Cerebellar nuclear complex (tissue), 1 donor: Measurements from ENCODE around the gene GFRA1.

Experiments used
- DNase-seq, 2 experiments: peaks; one replicate each; lab custom pipeline; 2025; lab: John Stamatoyannopoulos, UW

GFRA1 gene

DNA sequence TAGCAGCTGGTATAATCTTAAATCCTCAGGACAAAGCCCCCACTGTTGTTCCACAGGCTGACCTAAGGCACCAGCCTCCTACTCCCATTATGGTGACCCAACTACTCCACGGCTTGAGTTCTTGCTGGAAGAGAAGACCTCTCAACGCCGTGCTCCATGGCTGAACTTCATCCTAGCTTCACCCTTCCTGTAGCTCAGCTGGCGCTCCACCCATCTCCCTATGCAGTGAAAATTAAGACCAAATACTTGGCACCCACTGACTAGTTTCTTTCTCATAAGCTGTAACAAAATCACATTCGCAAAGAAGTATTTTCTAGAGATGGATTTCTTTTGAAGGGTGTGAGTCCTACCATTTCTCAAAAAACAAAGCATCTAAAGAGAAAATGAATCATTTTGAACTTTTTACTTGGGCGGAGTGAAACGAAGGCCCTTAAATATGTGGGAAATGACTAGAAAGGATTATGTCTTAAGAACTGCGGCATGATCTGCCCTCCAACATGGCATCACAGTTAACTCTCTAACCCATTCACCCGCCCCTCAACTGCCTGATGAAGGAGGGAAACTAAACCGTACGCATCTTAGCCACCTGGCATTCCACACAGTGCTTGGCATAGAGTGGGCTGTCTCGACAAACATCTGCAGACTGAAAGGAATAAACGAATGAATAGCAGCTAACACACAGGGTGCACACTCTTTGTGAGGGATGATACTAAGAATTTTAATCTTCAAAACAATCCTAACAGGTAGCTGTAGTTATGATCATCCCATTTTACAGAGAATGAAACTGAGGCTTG, 32.7 kb downstream of the GFRA1 start:
- no peak for DNase-seq

DNA sequence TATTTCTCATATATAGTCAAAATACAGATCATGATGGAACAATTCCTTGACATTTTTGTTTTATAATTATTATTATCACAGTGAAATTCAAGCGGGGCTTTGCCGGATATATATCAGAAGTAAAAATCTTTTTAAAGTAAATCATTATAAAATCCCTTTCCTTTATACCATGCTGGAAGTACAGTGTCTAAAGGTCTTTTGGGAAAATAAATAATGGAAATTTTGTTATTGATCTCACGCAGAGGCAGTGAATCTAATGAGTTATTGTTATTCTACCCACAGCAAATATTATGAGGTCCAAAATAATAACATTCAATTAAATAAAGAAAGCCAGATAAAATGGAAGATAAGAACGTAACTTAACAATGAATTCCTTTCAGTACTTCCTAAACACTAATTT, 33.8 kb downstream of the GFRA1 start:
- no peak for DNase-seq

DNA sequence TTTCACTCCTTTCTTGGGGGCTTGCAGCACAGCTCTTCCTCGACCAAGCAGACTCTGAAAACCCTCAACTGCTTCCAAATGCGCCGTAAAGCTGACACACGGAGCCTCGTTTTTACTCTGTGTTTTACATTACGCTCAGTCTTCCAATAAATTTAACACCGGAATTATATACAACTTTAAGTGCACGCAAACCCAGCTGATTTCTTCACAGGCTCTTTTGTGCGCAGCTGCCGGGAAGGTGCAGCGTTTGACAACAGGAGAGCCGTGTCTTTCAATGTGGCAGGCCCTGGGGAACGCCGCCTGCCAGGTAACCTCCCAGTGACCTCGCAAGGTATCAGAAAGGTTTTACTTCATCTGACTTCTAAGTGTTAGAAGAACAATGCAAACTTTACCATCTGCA, 35.0 kb downstream of the GFRA1 start:
- DNase-seq = no peak

DNA sequence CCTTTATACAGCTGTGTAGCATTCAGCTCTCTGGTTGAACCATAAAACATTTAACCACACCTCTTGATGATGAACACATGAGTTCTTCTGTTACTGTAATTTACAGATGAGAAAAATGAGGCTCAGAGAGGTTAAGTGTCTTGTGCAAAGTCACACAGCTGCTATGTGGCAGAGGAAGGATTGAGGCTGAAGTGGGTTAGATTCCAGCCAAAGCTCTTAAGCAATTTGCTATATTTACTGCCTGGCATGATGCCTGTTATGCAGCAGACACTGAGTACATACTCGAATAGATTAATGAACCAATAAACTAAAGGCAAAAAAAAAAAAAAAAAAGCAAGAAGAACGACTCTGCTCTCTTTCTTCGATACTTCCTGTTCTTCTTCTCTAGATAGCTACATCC, 35.7 kb downstream of the GFRA1 start:
- no peak for DNase-seq

DNA sequence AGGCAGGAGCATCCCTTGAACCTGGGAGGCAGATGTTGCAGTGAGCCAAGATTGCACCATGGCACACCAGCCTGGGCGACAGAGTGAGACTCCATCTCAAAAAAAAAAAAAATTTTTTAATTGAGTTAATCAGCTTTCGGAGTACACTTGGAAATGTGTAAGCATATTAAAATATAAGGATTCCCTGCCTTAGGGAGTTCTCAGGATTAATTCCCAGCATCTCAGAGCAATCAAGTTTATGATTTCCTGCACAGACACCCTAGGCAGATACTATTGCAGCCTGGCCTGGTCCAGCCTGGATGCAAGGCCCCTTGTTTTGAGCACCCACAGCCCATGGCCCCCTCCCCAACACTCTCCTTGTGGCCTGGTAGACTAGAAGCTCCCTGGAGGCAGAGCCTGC, 39.8 kb downstream of the GFRA1 start:
- no peak for DNase-seq

DNA sequence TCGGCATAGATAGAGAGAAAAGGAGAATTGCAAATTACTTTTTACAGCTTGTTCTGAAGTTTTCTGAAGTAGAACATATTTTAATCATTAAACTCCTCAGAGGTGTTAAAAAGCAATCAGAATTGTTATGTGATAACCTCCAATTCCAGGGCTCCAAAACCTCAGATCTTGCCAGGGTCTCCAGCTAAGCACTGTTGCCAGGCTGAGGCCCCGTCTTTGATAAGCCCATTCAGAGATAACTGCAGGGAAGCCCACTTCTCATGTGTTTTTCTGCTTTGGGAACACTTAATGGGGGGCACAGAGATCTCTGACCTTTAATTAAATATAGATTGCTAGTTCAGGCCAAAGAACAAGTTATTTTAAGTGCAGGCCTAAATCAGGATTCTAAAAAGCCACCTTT, 40.4 kb downstream of the GFRA1 start:
- DNase-seq = no peak

DNA sequence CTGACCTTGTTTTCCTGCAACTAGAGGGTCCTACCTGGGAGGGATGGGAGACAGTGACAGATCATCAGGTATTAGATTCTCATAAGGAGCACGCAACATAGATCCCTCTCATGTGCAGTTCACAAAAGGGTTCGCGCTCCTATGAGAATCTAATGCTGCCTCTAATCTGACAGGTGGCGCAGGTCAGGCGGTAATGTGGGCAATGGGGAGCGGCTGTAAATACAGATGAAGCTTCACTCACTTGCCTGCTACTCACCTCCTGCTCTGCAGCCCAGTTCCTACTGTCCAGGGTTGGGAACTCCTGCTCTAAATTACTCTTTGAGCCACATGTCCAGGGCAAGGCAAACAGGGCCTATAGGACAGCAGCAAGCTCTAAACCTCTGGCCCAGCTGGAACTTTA, 46.2 kb downstream of the GFRA1 start:
- DNase-seq = no peak

DNA sequence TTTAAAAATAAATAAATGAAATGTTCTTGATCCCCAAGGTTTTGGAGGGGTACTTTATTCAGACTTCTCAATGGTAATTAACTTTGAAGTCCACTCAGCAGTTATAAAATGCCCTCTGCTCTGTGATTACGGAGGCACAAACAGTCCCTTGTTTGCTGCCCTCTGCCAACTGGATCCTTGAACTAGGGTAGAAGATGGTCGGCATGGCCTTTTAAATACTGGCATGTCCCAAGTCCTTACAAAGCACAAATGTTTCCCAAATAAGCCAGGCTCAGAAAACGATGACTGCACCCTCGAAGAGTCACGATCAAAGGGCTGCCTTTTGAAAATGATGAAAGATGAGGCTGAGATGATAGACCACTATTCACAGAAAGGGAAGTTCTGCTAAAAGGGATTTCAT, 47.0 kb downstream of the GFRA1 start:
- no peak for DNase-seq

DNA sequence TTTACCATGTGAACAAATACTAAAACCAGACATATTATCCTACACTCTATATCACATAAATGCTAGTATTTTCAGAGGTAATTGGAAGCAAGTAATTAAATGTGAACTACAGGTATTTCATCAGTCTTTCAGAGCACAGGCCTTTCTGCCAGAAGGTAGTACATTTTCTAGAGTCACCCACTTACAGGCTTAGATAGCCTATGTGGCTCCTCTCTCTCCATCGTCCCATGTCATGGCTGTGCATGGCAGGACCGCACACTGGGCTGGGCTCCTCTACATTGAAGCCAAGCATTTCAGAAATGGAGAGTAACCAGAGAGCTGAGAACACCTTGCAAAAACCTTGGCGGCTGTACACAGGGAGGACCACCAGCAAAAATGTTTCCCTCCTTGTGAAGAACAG, 49.7 kb downstream of the GFRA1 start:
- no peak for DNase-seq

DNA sequence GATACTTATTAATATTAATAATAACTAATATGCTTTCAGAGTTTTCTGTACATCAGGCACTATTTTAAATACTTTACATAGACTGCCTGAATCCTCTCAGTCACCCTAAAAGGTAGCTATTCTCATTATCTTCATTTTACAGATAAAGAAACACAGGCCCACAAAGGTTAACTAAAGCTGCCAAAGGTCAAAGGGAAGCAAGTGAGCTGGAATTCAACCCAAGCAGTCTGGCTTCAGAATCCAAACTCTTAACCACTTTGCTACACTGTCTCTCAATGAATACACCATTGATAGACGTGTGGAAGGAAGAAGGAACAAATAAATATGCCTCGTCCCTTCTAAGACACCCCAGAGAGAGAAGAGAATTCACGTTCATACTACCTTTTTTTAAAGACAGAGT, 52.0 kb downstream of the GFRA1 start:
- DNase-seq = no peak

DNA sequence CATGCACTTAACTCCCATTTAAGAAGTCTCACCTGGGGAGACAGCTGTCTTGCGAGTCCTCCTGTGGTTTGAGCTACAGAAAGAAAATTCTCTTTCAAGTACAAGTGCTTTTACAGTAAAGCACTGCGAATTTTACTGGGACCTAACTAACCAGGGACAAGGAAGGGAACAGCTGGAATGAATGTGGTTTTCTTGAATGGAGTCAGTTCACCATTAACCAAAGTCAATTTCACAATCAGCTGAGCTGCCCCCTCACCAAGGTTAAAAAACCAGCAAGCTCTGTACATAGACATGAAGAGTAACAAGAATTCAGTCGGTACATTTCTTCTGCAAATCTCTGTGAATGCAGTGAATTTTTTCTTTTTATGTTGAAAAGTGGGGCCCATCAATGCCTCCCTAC, 56.3 kb downstream of the GFRA1 start:
- DNase-seq = no peak

DNA sequence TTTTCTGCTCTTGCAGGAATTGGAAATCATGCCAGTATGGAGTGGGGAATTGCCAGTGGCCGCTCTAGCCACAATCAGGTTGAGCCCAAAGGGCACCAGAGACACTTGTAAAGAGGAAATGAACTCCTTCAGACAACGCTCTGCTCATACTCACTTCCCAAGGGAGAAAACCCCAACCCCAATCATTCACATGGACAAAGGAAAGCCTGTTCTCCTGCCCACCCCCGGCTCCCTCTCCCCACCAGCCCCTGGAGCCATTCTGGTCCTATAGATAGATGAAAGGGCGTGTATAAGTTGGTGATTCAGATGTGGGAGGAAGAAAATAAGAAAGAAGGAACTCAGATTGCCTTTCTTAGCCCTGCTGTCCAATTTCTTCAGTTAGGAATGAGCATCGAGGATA, 57.4 kb downstream of the GFRA1 start:
- no peak for DNase-seq

DNA sequence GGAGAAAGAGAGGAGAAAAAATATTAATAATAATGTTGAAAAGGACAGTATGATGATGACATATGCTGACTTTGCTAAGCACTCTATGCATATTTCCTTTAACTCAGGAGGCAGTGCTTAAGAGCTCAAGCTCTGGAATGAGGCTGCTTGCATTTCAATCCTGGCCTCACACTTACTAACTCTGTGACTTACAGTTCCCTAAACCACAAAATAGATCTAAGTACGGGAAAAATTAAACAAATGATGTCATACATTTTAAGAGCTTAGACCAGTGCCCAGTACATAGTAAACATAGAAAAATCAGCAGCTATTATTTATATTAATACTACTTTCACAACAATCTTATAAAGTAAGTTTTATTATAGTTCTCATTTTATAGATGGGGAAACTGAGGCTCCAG, 61.3 kb downstream of the GFRA1 start:
- DNase-seq = no peak

DNA sequence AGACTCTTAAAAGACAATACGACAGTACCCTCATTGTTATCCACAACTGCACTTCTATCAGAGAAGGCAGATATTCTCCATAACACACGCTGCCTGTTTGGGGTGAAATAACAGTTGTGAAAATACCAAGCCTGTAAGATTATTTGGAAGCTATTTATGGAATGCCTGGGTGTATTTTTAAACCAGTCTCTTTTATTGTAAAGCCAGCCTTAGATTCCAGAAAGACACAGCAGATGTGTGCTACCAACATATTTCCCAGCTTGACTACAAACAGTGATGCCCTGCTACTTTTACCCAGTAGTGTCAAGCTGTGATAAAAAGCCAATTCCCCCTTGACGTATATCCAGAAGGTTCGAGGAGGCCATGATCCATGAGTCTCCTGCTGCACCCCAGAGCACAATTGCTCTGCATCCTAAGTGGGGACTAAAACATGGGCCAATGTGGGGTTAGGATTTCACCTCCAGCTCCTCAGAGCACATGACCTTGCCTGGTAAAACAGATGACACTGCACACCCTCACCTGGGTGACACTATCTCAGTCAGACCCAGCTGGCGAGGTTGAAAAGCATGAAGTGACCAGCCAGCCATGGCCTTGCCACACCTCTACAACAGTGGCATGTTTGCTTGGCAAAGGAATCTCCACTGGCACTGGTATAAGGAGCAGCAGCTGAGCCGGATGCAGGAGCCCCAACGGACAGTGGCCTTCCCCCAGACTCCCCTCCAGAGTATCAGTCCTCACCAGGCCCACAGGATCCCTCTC, 62.2 kb downstream of the GFRA1 start:
- no peak for DNase-seq

DNA sequence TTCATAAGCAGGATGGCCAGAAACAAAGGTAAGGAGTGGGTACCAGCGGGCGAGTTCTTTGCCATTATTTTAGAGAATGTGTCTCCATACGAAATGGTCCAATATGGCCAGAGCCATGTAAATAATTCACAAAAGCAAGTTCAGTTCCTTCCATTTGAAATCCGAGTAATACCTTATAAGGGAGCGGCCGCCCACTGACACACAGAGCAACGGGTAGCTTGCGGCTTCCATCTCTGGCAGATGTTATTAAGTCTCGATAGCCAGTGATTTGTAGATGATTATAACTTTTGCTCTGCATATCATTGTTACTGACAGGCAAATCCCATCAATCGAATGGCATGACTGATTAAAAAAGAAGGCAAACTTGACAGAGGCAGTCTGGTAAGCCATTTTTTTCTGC, 63.2 kb downstream of the GFRA1 start:
- no peak for DNase-seq

DNA sequence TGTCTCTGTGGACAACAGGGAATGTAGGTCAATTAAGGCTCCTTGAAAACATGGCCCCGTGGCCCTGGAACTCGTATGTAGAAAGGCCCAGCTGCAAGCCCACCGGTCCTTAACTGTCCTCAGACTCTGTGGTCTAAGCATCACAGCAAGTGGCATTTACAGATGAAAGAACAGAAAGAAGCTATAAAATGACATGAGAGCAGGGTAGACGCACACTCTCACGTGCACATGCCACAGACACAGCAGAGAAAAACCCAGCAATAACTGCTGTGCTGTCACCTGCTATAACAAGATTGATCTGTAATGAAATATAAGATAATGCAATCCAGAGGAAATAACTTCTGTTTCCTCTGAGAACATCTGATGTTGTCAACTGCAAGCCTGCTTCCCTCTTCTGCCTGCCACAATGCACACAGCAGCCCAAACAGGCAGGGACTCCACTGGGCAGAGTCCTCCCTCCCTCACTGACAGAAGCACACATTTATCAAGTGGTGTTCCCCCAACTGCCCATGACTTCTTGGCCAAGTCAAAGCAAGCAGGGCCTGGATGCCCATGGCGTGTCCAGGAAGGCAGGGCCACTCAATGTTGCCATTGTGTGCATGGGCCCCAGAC, 63.9 kb downstream of the GFRA1 start:
- no peak for DNase-seq

DNA sequence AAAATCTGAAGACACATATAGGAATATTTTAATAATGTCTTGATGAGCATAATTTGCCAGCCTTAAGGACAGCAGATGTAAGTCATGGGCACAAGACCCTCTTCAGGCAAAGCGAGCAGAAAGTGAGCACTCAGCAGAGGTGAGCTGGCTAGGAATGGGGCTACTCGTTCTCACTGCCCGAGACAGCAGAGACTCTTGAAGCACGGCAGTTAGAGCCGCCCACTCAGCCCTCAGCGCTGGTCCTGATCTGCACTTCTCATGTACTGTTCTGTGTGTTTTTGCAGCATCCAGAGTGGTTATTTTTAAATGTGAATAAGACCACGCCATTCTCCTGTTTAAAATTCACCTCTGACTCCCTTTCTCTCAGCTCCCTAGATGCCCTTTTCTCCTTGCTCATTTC, 65.3 kb downstream of the GFRA1 start:
- no peak for DNase-seq

DNA sequence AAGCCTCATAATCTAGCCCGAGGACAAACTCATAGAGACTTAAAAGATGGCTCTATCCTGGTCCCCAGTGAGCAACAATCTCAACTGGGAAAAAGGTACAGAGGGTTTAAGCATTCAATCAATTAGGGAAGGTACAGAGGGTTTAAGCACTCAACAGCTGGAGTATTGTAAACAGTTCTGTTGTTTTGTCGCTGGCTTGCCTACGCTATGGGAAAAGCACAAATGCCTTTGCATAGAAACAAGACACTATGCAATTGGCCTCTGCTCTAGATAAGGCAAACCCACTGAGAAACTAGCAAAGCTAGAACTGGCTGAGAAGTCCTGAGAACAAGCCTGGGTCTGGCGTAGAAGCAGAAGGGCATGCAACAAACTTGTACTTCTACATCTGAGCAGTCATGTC, 69.3 kb downstream of the GFRA1 start:
- no peak for DNase-seq

DNA sequence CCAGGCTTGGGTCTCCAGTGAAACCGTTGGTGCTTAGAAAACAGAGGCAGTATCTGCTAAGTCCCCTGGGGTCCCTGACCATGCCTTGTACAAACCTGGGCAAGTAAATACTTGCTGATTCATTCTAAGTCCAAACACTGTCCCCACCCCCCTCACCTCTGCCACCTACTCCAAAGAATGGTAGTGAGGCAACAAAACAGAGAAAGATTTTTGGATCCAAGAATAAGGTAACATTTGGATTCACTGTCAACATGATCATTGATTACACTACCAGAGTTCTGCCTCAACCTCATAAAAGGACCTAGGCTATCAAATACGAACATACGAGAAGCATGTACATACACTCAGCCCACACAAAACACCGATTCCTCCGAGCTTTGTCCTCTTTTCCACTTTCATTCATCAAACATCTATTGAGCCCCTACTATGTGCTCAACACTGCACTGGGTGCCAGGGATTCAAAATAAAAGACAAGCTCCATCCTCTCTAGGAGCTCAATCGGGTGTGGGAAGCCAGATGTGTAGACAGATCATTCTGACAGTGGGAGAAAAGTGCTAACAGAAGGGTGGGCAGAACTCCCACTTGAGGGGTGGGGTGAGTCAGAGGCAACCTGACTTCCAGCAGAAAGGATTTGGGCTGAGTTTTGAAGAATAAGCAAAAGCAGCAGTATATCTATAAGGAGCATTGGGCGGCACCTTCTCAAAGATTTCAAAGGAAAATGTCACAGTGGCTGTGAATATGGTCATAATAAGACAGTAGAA, 71.2 kb downstream of the GFRA1 start:
- no peak for DNase-seq

DNA sequence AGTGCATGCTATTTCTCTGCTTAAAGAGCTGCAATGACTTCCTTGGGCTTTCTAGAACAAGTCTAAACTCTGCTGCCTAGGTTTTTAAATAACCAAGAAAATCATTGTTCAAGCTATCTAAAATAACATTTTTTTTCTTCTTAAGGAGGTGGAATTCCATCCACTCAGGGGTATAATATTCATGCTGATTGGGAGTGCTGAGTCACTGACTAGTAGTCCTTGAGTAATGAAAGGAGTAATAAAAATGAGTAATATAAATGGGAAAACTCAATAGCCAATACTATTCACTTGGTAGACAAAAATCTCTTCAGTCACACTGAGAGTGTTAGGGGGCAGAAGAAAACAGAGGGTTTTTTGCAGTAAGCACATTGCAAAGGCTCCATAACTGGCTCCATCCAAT, 72.0 kb downstream of the GFRA1 start:
- no peak for DNase-seq

DNA sequence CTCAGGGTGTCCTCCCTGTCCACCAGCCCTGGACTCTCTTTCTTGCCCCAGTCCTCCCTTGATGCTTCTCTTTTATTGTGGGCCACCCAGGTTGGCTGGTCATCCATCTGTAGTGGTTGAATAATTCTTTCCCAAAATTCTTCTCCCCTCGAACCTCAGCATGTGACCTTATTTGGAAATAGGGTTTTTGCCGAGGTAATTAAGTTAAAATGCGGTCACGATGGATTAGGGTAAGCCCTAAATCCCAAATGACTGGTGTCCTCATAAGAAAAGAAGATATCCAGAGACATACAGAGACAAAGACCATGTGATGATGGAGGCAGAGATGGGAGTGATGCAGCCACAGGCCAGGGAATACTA, 74.3 kb downstream of the GFRA1 start:
- DNase-seq = no peak

DNA sequence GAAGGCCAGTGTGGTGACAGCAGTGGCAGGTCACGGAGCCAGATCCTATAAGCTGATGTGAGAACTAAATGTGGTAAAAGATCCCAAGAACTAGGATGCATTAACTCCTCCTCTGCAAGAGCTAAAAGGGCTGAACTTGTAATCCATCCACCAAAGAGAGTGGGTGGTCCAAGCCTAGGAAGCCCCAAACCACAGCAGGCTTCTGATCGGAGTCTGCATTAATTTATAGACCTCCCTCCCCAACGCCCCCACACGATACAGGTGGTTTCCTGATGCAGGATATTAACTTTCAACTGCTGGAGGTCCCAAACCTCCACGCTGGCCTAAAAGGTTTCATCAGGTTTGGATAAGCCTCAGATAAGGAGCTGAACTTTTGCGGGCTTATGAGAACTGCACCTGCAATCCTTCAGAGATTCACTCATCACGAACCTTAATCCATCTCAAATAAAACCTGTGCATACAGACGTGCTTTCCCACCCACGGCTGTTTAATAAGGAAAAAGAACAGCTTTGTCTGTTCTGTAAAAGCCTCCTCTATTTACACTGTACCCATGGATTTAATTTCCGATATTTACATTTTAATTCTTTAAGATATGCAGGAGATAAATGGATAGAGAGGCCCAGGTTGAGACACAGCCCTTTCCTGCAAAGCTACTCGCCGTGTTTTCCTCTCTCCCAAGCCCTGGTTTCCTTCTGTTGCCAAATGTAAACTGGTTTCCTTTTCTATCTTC, 74.9 kb downstream of the GFRA1 start:
- DNase-seq = no peak
